Ectodermal cell (in vitro differentiated cells): ENCODE measurements around the gene SEMG1.

Source experiments
- H3K27ac ChIP-seq: 2 replicates; pipeline ENCODE4 v1.7.0; 2013; ENCODE audit warnings: mild to moderate bottlenecking, low read depth, low read length; ENCODE audit not compliant: insufficient read depth, poor library complexity, severe bottlenecking
- H3K27me3 ChIP-seq: 2 replicates; pipeline ENCODE4 v1.7.0; 2013; ENCODE audit warnings: mild to moderate bottlenecking, low read length; ENCODE audit not compliant: insufficient read depth, control insufficient read depth, poor library complexity, severe bottlenecking
- H3K36me3 ChIP-seq: one replicate; pipeline ENCODE4 v1.7.0; 2013; ENCODE audit warnings: low read length; ENCODE audit not compliant: control insufficient read depth, insufficient read depth
- H3K4me1 ChIP-seq: one replicate; pipeline ENCODE4 v1.7.0; 2013; ENCODE audit warnings: low read length; ENCODE audit not compliant: control insufficient read depth, insufficient read depth
- H3K4me3 ChIP-seq: 2 replicates; pipeline ENCODE4 v1.7.0; 2013; ENCODE audit warnings: low read depth, low read length, control low read depth; ENCODE audit not compliant: insufficient read depth
- H3K9me3 ChIP-seq: 2 replicates; pipeline ENCODE4 v1.7.0; 2013; ENCODE audit warnings: mild to moderate bottlenecking, low read length, moderate library complexity; ENCODE audit not compliant: control insufficient read depth
- WGBS, 2 experiments: methylation state at CpG; one replicate each; pipeline ENCODE4 v1.1.7; 2013; ENCODE audit warnings: missing lambda C conversion rate in 2 of 2; 5-methylcytosine and 5-hydroxymethylcytosine counted together

SEMG1 gene

GRCh38 chr20:45183084-45183483, 23.7 kb upstream of the SEMG1 start:
- no peaks in the 10 kb centered on the region for H3K27me3 ChIP-seq
- H3K9me3 ChIP-seq: no peaks in the 10 kb centered on the region
- H3K4me1 ChIP-seq: no peaks in the 10 kb centered on the region
- WGBS, 2 experiments: 86 to 94% methylated on average over 1 of the region's 2 CpGs
- no peak overlapping the region for H3K4me3 ChIP-seq
- no peak overlapping the region for H3K27ac ChIP-seq
- H3K36me3 ChIP-seq: no peaks in the 10 kb centered on the region

DNA sequence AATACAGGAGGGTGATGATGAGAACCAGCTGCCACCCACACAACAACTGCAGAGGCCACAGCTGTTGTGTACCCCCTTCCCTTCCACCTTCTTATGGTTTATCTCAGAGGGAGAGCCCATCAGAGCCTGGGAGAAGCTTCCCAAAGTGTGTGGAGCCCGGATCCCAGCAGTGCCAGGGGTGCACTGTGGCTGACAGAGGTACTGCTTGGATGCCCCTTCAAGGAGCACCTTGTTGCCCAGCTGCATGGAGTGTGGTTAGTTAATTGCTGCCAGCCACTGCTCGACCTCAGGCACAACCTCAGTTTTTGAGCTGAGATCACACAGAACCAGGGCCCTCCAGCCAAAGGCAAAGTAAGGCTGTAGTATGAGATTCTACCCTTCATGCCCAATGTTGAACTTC, 19.1 kb upstream of the SEMG1 start:
- Histone ChIP-seq H3K27me3 (no peaks in the 10 kb centered on the region), H3K36me3 (no peaks in the 10 kb centered on the region), H3K27ac (no peak overlapping the region), H3K4me3 (no peak overlapping the region), H3K9me3 (no peaks in the 10 kb centered on the region), H3K4me1 (no peaks in the 10 kb centered on the region)
- 82 to 91% methylated on average over 2 of the region's 2 CpGs for WGBS, 2 experiments

DNA sequence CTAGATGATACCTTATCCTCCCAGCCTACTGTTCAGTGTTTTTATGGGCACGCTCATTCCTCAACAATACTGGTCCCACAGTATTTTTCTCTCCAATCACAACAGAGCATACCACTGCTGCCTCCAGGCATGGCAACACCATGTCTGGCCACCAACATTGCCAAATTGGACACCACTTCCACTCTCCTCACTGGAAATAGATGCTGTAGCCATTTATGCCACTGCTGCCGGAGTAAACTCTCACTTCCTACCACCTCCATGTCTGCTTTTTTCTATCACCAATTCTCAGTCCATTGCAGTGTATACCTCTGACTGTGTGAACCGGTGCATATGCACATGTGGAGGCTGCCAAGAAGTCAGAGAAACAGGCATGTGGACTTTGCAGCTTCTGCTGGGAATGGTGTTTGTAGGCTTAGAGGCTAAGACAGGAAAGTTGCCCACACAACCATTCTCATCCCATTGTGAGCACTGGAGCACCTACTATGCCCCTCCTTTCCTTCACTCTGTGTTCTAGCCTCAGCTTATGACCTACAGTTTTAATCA, 17.7 kb upstream of the SEMG1 start:
- Histone ChIP-seq H3K36me3 (no peaks in the 10 kb centered on the region), H3K9me3 (no peaks in the 10 kb centered on the region), H3K27me3 (no peaks in the 10 kb centered on the region), H3K4me3 (no peak overlapping the region), H3K4me1 (no peaks in the 10 kb centered on the region), H3K27ac (no peak overlapping the region)
- WGBS, 2 experiments: 92 to 98% methylated on average over 3 of the region's 3 CpGs

GRCh38 chr20:45189861-45190260, 17.0 kb upstream of the SEMG1 start:
- 95 to 96% methylated on average over 3 of the region's 3 CpGs for WGBS, 2 experiments
- no peak overlapping the region for H3K4me3 ChIP-seq
- H3K27me3 ChIP-seq: no peaks in the 10 kb centered on the region
- no peaks in the 10 kb centered on the region for H3K9me3 ChIP-seq
- no peak overlapping the region for H3K27ac ChIP-seq
- H3K4me1 ChIP-seq: no peaks in the 10 kb centered on the region
- no peaks in the 10 kb centered on the region for H3K36me3 ChIP-seq

DNA sequence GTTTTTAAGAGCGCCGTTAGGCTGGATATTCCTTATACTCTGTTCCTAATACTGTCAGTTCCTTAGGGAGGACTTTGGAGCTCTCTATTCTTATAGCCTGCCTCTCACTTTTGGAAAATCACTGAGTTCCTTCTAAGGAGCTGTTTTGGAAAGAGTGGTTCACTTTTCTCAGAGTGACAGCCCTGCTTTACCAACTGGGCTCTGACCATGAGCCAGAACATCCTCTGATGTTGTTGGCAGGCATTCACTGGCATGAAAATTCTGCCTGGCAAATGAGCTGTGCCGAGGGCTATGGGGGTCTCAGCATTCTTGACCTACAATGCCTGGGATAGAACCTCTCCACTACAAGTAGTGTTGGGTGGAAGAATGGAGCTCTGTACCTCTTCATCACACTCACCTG, 14.9 kb upstream of the SEMG1 start:
- Histone ChIP-seq H3K36me3 (no peaks in the 10 kb centered on the region), H3K27ac (no peak overlapping the region), H3K9me3 (no peaks in the 10 kb centered on the region), H3K27me3 (no peaks in the 10 kb centered on the region), H3K4me3 (no peak overlapping the region), H3K4me1 (no peaks in the 10 kb centered on the region)
- WGBS, 2 experiments: 93 to 94% methylated on average over 3 of the region's 3 CpGs

DNA sequence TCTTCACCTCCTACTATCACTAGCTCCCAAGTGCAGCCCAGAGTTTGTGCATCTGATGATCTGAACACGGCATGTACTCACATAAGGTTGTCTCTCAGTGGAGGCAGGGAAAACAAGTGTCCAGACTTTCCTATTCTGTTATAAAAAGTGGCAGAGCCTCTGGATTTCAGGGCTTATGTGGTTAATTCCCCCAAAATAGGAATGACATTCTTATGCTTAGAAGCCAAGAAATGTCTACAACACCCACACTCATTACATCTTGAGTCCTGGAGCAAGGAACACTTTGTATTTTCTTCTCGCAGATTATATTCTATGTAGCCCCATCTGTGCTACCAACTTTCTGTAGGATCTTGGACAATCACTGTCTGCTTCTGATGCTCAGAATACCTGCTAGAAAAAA, 13.5 kb upstream of the SEMG1 start:
- 94 to 100% methylated on average over 2 of the region's 2 CpGs for WGBS, 2 experiments

GRCh38 chr20:45209924-45210323, 3.1 kb downstream of the SEMG1 start:
- H3K9me3 ChIP-seq: no peaks in the 10 kb centered on the region
- H3K4me1 ChIP-seq: no peaks in the 10 kb centered on the region
- H3K27me3 ChIP-seq: no peaks in the 10 kb centered on the region
- no peaks in the 10 kb centered on the region for H3K36me3 ChIP-seq
- H3K27ac ChIP-seq: no peak overlapping the region
- WGBS, 2 experiments: 88 to 90% methylated on average over 1 of the region's 1 CpG
- H3K4me3 ChIP-seq: no peak overlapping the region

More for the DNA sequence above, 13.5 kb upstream of the SEMG1 start:
- Histone ChIP-seq H3K27me3 (no peaks in the 10 kb centered on the region), H3K36me3 (no peaks in the 10 kb centered on the region), H3K9me3 (no peaks in the 10 kb centered on the region), H3K4me3 (no peak overlapping the region), H3K27ac (no peak overlapping the region), H3K4me1 (no peaks in the 10 kb centered on the region)

GRCh38 chr20:45211569-45212474, 5.0 kb downstream of the SEMG1 start:
- no peaks in the 10 kb centered on the region for H3K4me1 ChIP-seq
- no peaks in the 10 kb centered on the region for H3K36me3 ChIP-seq
- H3K27me3 ChIP-seq: no peaks in the 10 kb centered on the region
- no peak overlapping the region for H3K4me3 ChIP-seq
- H3K27ac ChIP-seq: no peak overlapping the region
- H3K9me3 ChIP-seq: no peaks in the 10 kb centered on the region

- no peak overlapping the region for H3K4me3 ChIP-seq
- 80 to 100% methylated on average over 1 to 2 of the region's 3 CpGs for WGBS, 2 experiments
- no peaks in the 10 kb centered on the region for H3K4me1 ChIP-seq
- no peaks in the 10 kb centered on the region for H3K9me3 ChIP-seq
- H3K36me3 ChIP-seq: no peaks in the 10 kb centered on the region
- H3K27ac ChIP-seq: no peak overlapping the region
- no peaks in the 10 kb centered on the region for H3K27me3 ChIP-seq
Measured at GRCh38 chr20:45212836-45213235, 6.0 kb downstream of the SEMG1 start.

- Histone ChIP-seq H3K36me3 (no peaks in the 10 kb centered on the region), H3K27ac (no peak overlapping the region), H3K9me3 (no peaks in the 10 kb centered on the region), H3K4me3 (no peak overlapping the region), H3K27me3 (no peaks in the 10 kb centered on the region), H3K4me1 (no peaks in the 10 kb centered on the region)
- 87 to 90% methylated on average over 4 of the region's 4 CpGs for WGBS, 2 experiments
Measured at GRCh38 chr20:45218124-45218523, 11.3 kb downstream of the SEMG1 start.
